Posterior vena cava (tissue), 2 donors: Measurements from ENCODE around the gene ATG10. TPM values are rescaled to one million over a fixed set of nuclear protein-coding genes. Genes with fewer than 3 reads are reported as not detected.

ENCODE experiments used
- DNase-seq: peaks from one replicate; pipeline ENCODE4 v3.0.0-alpha.2; 2020; ENCODE audit warnings: low spot score
- intact Hi-C, 2 donors: fragments of 100-400 bp; cut with DNase I; formaldehyde crosslinking; loops; one replicate each; pipeline versions ENCODE4 v1.14.1 to v1.14.2; 2022 to 2023
- total RNA-seq, 2 donors: library from RNA; stranded (reverse); fragmentation: NEBNext Ultra II Directional; extraction: Animal tissue kit (Norgen Biotek cat#: 25700); gene quantifications; one replicate each; pipeline ENCODE4 v1.2.1, GENCODE V29; 2021
- donor health status: DM: yes; HTN: yes; CAD: no.
- donor health status: DM: yes; HTN: yes; CAD: no.

Gene ATG10
- total RNA-seq, 2 donors from 2014 or later = 6.8 to 9.8 TPM

DNA sequence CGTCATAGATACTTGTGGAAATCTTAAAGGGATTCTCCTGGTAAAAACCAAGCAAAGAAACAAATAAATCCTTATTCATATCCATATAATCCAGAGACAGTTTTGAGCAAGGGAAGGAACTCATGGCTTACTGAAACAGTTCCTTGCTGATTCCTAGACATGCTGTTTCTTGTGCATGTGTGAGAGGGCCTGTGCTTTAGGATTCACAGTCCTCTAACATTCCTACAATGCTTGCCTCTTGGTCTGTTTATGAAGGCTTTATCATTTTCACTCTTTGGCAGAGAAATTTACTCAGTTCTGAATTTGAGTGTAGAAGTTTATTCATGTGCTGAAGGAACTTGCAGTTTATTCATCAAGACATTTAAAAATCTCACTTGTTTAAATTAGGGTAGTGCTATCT is 183.0 kb downstream of the ATG10 start:
- no peak for DNase-seq
- intact Hi-C loops = no loop called here

GRCh38 chr5:82155305-82155704 is 183.5 kb downstream of the ATG10 start:
- no peak for DNase-seq
- intact Hi-C loops = no loop called here

- no peak for DNase-seq
- intact Hi-C loops = no loop called here
Observed at GRCh38 chr5:82156874-82157273, 185.1 kb downstream of the ATG10 start.

GRCh38 chr5:82158755-82159413 is 187.1 kb downstream of the ATG10 start:
- intact Hi-C loops = no loop called here
- no peak for DNase-seq

DNA sequence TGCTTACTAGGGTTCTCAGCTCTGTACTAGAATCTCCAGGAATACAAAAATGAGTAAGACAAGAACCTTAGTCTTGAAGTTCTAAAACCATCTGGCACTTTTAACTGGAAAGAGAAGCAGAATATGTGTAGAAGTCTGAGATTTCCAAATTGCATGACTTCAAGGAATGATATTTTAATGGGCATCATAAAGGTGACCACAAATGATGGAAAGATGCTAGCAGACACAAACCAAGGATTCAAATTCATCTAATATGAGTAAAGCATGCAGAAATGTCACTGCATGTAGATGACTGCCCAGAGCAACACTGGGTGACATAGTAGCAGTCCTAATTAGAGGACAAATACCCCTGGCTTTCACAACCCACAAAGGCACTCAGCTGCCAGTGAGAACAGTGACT is 189.1 kb downstream of the ATG10 start:
- intact Hi-C loops = loop anchor here in 1 of 2 donors (10.0 kb wide), 2 partner anchors 306 to 406 kb away; partner anchors contain the start of gene SSBP2
- no peak for DNase-seq

DNA sequence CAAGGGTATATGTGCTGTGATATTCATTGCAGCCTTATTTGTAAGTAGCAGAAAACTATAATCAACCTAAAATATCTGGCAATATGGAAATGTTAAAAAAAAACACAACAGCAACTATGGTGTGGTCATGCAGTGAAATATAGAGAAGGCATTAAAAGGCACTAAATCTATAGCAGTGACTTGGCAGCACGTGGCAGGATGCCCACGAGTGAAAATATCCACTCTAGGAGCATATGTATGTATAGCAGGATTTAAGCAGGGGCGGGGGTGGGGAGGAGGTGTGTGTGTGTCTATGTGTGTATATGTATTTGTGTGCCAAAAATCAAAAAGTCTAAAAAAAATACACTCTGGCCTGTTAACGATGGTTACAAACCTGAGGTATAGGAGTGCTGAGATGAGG is 190.8 kb downstream of the ATG10 start:
- intact Hi-C loops = loop anchor here in 1 of 2 donors (10.0 kb wide), 2 partner anchors 308 to 408 kb away; partner anchors contain the start of gene SSBP2

GRCh38 chr5:82163452-82164175 is 191.8 kb downstream of the ATG10 start:
- no peak for DNase-seq
- intact Hi-C loops = loop anchor here in 1 of 2 donors (10.0 kb wide), 2 partner anchors 309 to 409 kb away; partner anchors contain the start of gene SSBP2

More for the DNA sequence above, 190.8 kb downstream of the ATG10 start:
- DNase-seq = no peak

DNA sequence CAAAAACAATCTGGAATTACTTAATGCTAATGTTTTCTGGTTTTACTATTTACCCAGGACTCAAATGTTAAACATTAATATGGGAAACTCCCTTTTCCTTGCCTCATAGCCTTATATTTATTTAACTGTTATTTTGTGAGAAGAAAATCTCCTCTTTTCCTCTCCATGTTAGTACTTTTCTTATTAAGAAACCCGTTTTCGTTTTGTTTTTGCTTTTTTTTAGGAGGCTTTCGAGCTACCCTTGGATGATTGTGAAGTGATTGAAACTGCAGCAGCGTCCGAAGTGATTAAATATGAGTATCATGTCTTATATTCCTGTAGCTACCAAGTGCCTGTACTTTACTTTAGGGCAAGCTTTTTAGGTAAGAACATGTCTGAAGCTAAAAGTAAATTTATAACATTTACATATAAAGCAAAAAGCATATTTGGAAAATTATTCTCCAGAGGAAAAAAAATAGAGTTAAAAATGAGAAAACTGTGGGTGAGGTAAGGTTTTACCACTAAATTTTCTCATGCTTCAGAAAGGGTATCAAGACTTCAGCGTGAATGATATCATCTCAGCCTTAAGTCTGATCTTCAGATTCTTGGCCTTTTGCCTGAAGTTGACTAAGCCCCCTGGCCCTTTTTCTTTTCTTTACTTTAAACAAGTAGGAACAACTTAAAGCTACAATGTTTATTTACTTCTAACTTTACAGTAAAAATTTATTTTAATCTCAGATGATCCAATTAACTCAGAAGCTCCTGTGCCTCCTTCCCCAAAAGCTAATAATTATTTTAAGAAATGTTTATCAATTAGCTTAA is 192.6 kb downstream of the ATG10 start:
- intact Hi-C loops = loop anchor here in 1 of 2 donors (10.0 kb wide), 2 partner anchors 310 to 410 kb away; partner anchors contain the start of gene SSBP2
- no peak for DNase-seq

- intact Hi-C loops = loop anchor here in 1 of 2 donors (5.0 to 10.0 kb wide), 3 partner anchors 310 to 738 kb away; partner anchors contain the start of gene SSBP2
- DNase-seq = no peak
Observed at GRCh38 chr5:82164977-82165713, 193.3 kb downstream of the ATG10 start.

DNA sequence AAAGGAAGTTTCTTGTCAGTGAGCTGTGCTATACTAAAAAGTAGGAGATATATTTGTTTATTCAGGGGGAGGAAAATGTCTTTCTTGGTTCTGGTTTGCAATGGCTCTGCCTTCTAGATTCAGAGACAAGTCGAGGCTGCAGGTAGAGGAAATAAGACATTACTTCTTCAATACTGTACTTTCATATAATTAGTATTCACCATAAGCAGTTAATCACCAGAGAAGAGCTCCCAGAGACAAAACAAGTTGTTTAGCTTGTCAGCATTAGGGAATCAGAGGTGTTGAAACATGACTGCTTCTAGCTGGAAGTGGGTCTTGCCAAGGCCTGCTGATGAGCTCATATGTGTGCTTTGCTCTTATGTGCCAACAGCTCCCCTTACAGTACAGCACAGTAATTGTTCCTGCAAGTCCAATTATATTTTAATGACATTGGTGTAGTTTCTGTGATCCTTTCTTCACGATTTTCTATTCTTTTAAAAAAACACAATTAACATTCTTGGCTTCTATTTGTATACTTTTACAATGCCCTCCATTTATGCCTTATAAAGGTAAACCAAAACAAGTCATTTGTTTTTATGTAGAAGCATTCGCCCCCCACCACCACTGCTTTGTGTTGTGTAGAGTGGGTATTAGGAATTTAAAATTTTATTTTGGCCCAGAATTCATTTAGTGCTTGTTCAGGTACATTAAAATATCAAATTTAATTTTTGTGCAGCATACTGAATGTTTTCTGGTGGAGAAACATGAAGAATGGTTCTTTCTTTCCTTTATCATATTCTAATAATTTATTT is 194.1 kb downstream of the ATG10 start:
- intact Hi-C loops = loop anchor here in 1 of 2 donors (5.0 to 10.0 kb wide), 3 partner anchors 311 to 739 kb away; partner anchors contain the start of gene SSBP2
- DNase-seq = peak; percentile 85

DNA sequence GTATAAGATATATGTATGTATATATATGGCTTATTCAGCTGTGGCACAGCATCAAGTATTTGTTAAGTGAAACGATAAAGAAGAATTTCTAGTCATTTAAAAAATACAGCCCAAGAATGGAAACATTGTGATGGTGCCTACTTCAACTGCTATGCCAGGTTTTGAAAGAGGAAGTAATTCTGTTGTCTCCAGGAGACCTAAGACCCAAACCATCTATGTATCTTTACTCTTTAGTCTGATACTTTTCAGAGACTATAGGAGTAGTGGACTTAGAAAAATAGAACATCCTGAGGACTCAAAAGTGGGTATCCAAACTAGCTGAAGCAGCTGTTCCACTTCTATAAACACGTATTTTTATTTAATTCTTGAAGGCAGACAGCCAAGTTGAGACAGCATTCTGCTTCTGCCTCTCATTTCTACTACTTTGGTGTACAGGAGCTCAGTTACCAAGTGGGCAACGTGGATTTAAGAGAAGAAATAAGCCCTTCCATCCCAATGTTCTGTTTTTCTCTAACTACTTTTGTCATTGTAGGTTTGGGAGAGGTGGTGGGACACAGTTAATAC is 195.6 kb downstream of the ATG10 start:
- intact Hi-C loops = loop anchor here in 1 of 2 donors (5.0 to 10.0 kb wide), 3 partner anchors 313 to 740 kb away; partner anchors contain the start of gene SSBP2
- no peak for DNase-seq

GRCh38 chr5:82168294-82168693 is 196.5 kb downstream of the ATG10 start:
- DNase-seq = no peak
- intact Hi-C loops = loop anchor here in 1 of 2 donors (5.0 to 10.0 kb wide), 3 partner anchors 313 to 741 kb away; partner anchors contain the start of gene SSBP2

DNA sequence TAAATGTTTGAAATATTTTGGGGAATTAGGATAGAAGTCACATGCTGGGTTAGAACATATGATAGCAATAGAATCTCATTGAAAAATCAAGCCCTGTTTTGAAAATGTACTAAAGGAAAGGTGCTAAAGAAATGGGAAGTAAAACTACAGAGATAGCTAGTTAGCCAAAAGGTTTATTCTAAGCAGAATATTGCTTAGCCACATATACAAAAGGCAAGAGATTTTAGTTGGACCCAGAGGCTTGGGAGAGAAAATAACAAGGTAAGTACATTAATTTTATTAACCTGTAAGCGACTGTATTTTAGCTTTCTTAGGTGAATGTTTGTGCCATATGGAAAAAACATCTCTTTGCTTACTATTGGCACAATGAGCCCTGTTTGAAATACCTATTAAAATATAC is 198.1 kb downstream of the ATG10 start:
- intact Hi-C loops = loop anchor here in 1 of 2 donors (5.0 to 10.0 kb wide), 3 partner anchors 315 to 743 kb away; partner anchors contain the start of gene SSBP2
- no peak for DNase-seq

GRCh38 chr5:82174128-82174918 is 202.5 kb downstream of the ATG10 start:
- intact Hi-C loops = no loop called here
- peak; percentile 87 for DNase-seq

DNA sequence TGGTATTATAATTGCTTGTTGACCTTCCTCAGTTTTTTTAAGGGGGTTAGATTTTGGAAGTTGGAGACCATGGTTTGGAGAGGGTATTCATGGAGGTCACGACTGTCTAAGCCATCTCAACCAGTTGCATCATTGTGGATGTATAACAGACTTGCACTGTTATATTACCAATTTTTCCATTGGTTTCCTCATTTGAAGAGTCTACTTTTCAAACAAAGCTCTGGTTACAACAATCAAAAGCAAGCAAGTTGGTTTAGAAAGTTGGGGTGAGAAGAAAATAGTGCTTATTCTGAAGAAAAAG is 203.0 kb downstream of the ATG10 start:
- no peak for DNase-seq
- intact Hi-C loops = no loop called here

GRCh38 chr5:82176115-82176814 is 204.4 kb downstream of the ATG10 start:
- intact Hi-C loops = no loop called here

More at GRCh38 chr5:82176115-82176814, 204.4 kb downstream of the ATG10 start:
- DNase-seq = no peak
